Fibroblast of gingiva (primary cell): ENCODE results near the gene FMO3.

ENCODE experiments used
- DNase-seq: peaks from one replicate; pipeline ENCODE4 v3.0.0-alpha.2; 2011; ENCODE audit warnings: low read depth

FMO3 gene

GRCh38 chr1:171116676-171117075, 26.0 kb downstream of the FMO3 start:
- peak; percentile 72 for DNase-seq

- no peak for DNase-seq
Measured at GRCh38 chr1:171117085-171117484, 26.4 kb downstream of the FMO3 start.

GRCh38 chr1:171119648-171120047, 28.9 kb downstream of the FMO3 start:
- no peak for DNase-seq

DNA sequence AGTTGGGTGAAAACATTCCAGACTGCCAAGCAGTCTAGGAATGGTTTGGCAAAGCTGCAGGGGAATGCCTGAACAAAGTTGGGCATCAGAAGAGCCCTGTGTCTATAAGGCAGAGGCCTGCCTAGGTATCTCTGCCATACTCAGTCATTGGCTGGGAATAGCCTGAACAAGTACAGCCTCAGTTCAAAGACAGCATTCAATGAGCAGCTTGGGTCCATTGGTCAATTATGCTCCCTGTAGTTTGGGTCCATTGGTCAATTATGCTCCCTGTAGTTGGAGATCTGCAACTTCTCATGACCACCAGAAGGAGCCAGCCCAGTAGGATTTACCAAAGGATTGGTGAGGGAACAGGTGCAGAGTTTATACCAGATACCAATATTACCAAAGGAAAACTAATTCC, 31.6 kb downstream of the FMO3 start:
- no peak for DNase-seq

DNA sequence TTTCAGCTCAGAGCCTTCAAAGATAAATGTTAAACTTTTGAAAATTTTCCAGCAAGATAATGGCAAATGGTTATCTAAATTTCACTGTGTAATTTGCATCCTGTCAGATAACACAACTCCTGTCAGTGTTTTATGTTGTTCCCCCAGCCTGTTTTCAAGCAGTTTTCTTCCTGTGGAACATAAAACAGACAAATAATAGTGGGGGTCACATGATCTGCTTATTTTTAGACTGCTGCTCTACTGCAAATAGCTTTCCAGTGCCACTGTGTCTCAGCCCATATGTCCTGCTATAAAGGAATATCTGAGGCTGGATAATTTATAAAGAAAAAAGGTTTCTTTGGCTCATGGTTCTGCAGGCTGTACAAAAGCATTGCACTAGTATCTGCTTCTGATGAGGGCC, 32.2 kb downstream of the FMO3 start:
- DNase-seq, result no peak

- peak; percentile 75 for DNase-seq
Measured at GRCh38 chr1:171126504-171126903, 35.8 kb downstream of the FMO3 start.

DNA sequence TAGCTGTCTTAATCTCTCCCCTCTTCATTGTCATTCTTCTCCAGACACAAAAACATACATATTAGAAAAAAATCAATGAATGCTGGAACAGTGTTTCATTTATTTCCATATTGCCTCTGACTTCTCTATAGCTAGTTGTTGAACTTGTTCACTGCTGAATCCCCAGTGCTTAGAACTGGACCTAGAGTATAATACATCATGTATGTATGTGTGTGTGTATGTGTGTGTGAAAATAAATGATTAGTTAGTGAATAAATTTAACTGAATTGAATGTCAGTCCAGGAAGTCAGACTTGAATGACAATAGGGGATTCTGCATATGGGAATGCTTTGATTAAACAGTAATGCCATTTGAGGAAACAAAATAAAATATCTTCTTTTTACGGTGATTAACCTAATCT, 36.4 kb downstream of the FMO3 start:
- DNase-seq, result no peak

- DNase-seq, result peak; percentile 94
Measured at GRCh38 chr1:171127501-171127900, 36.8 kb downstream of the FMO3 start.

DNA sequence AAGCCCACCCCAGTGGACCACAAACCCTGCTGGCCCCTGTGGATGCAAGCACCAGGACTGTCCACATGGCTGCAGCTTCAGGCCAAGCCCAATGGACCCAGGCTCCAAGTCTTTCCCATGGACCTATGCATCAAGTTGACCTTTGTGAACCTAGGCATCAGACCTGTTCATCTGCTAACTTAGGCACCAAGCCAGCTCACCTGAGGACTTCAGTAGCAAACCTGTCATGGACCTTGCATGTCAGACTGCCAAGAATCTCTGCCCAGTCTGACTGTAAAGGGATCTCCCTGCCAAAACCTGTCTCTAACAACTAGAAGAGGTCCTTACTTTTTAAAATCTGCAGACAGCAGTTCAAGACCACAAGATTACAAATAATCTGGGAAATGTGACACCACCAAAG, 37.8 kb downstream of the FMO3 start:
- DNase-seq, result no peak

- DNase-seq, result no peak
Measured at GRCh38 chr1:171134204-171134923, 43.7 kb downstream of the FMO3 start.

DNA sequence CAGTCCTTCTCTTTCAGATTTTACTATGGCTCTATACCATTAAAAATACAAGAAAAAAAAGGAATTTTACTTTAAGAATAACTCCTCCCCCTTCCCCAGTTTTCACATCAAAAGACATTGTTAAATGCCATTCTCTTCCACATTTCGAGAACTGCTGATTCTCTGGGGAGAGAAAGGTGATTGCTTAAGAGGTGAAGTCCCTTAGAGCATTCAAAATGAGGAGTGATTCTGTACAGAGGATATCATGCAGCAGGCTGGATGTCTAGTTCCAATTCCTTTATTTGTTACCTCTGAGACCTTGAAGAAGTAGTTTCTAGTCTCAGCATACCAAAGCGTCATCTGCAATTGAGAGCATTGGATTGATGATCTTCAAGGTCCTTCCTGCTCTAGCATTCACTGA, 46.9 kb downstream of the FMO3 start:
- DNase-seq, result no peak

GRCh38 chr1:171138980-171139379, 48.3 kb downstream of the FMO3 start:
- DNase-seq, result no peak

DNA sequence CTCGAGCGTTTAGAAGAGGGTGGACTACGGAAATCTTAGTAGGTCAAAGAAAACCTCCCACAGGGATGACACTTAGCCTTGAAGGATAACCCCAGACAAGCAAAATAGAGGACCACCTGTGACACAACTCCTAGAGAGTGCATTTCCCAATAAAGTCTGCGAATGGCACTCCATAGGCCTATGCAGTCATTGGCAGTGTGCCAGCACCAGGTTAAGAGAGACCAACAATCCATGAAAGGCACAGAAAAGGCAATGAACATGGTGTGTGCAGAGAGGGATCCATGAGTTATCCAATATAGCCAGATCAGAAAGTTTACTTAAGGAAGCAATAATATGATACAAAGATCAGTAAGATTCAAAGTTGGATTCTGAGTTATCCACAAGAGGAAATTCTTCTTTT, 49.2 kb downstream of the FMO3 start:
- no peak for DNase-seq

DNA sequence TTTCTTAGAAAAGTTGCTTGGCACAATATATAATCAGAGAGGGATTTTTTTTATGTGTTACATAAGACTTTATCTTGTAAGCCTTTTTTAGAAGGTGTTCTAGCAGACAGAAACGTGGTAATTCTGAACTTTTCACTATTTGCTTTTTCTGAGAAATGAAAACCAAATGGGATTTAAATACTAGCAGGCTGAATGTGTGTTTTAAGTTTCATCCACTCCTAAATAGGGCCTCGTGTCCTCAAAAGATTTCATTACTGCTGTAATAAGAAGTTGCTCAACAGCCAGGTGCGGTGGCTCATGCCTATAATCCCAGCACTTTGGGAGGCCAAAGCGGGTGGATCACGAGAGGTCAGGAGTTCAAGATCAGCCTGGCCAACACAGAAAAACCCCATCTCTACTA, 49.7 kb downstream of the FMO3 start:
- DNase-seq, result peak; percentile 38

DNA sequence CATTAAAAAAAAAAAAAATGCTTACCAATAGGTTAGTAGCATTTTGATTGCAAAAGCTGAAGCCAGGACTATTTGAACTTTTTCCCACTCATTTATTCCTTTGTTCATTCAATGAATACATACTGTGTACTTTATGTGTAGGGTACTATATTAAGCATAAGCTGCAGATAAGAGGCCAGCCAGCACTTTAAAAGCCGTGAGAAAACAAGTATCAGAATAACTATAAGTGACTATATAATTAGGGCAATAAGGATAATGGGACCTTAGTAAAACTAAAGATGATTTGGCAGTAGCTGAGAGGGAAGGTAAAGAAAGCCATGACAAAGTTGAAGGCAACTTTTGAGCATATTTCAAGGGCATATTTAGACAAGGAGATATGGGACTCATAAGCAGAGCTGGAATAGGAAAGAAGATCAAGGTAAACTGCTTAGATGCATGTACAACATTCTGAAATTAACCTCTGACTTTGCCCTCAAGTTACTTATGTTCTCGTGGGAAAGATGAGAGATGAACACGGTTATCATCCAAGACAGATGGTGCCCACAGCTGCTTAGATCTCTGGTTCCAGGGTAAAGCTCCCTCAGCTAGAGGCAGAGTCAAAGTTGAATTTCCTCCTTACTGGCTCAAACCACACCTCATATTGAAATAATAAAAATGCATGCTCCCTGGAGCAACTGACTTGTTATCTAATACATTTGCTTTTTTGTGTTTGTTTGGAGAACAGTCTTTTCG, 50.4 kb downstream of the FMO3 start:
- DNase-seq, result no peak

GRCh38 chr1:171141688-171142415, 51.1 kb downstream of the FMO3 start:
- peak; percentile 100 for DNase-seq

DNA sequence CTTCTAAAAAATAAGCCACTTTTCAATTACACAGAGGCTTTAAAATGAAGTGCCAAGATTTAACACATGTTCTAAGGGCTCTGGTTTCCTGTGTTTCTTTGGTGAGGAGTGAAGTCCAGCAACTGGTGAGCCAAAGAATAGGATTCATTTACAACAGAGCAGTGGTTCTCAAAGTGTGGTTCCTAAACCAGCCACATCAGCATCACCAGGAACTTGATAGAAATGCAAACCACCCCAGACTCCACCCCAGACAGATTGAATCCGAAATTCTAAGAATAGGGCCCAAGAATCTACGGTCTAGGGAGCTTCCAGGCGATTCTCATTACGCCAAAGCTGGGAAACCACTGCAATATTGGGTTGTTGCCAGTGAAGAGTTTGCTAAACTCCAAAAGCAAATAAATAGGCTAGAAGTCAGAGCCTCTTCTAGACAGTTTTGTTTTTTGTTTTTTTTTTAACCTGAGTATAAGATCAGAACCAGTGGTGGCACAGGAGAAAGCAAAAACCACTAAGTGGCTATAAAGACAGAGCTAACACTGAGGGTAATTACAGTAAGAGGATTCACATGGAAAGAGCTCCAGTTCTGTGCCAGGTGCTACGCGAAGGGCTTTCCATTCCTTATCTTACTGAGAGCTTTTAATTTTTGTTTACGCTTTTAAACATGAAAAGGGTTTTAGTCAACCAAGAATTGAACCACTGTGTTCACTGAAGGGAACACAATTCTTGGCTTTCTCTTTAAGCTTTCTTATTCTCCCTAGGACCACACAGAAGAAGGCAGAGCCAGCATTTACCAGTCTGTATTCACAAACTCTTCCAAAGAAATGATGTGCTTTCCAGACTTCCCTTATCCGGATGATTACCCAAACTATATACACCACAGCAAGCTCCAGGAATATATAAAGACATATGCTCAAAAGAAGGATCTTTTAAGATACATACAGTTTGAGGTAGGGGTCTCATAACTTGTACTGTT, 52.0 kb downstream of the FMO3 start:
- DNase-seq, result peak; percentile 98

- no peak for DNase-seq
Measured at GRCh38 chr1:171150156-171150555, 59.5 kb downstream of the FMO3 start.

GRCh38 chr1:171152549-171152948, 61.8 kb downstream of the FMO3 start:
- DNase-seq, result no peak

DNA sequence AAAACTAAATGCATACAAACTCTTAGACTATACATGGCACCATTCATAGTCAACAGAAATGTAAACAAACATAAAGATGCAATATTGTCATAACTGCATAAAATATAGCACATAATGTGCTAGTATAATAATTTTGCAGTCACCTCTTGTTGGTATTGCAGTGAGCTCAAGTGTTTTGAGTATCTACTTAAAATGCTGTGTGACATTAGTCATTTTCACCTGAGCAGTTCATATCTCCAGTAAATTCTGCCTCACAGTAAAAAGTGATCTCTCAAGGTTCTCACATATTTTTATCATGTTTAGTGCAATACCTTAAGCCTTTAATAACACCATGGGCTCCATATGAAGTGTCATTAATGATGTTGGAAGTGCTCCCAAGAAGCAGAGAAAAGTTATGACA, 64.8 kb downstream of the FMO3 start:
- no peak for DNase-seq

DNA sequence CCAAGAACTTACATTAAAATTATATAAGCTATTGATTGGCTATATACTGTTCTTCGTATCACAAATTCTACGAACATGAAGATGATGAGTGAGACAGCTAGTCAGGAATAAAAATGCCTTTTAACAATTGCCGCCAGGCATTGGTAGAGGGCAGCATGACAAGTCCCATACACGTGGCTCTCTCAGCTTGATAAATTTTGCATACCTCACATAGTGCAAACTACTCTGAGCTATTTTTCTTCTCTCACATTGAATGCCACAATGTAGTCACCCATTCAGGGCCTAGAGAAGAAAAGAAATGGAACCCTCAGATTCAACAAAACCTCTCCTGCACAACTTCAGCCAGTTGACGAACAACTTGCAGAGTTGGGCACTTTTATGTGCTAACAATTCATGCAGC, 67.4 kb downstream of the FMO3 start:
- no peak for DNase-seq

GRCh38 chr1:171158551-171158950, 67.8 kb downstream of the FMO3 start:
- no peak for DNase-seq
